ENCODE results near the gene FRMD4A. TPM values are rescaled to one million over a fixed set of nuclear protein-coding genes. Genes with fewer than 3 reads are reported as not detected.

Gene FRMD4A
- total and polyA plus RNA-seq, 2 of the 4 experiments (the other 2 are of a cell fraction), result 30.3 to 68.8 TPM

DNA sequence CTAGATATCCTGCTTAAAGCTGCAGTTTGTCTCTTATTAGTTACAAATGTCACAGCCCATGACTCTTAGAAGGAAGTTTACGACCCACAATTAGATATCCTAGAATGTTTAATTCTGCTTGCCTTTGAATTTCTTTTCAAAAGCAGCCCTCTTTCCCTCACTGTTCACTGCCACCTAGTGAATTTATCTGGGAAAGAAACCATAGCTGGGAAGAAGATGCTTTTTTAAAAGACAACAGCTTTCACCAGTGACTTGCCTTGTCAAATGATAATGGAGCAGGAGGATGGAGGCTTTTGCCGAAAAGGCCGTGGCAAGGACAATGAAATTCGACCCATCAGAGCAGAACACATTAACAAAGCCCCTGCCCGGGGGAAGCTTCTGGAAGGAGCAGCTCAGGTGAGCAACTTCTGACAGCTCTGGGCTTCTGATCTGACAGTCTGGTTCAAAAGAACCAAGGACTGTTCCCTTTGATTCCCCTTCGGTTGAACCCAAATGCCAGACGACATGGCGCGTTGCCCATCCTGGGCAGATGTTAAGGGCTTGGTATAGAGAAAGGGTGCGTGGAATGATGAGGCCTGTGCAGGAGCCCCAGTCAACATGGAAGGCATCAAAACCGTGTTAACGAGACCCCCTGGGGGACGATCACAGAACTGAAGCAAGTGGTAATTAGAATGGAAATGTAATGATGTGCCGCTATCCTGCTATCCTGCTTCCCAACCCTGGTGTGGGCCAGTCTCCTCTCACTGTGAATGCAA, 236.8 kb downstream of the FRMD4A start (continued):
- TF ChIP-seq, protein P1, sequence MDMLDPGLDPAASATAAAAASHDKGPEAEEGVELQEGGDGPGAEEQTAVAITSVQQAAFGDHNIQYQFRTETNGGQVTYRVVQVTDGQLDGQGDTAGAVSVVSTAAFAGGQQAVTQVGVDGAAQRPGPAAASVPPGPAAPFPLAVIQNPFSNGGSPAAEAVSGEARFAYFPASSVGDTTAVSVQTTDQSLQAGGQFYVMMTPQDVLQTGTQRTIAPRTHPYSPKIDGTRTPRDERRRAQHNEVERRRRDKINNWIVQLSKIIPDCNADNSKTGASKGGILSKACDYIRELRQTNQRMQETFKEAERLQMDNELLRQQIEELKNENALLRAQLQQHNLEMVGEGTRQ (IDR thresholded peaks at IDR 0.05; ENCODE audit: low read depth, low read length), result no peak

DNA sequence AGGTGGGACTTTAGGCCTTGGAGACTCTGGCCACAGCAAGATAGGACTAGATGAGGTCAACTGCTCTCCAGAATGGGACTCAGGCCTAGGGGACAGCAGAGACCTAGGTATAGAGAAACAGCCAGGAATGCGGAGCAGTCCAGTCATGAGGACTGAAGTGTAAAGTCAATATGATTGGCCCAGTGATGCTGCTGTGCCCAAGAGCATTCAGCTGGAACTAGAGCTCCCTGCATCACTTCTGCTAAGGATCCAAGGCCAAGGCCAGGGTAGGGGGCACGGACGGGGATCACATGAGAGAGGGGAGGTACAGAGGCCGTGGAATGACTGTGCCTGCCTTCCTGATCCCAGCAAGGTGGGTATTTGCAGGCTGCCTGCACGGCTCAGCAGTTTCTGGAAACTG, 237.9 kb downstream of the FRMD4A start:
- H4K20me1 ChIP-seq (ENCODE audit: insufficient read depth, low read length), result no peaks in the 10 kb centered on the region
- BruUV-seq (replicated peaks), result no TSS peak
- 88% methylated on average over 1 of the region's 5 CpGs; no CpG with 5 or more reads in 1 of the 2 experiments for WGBS, 2 experiments (ENCODE audit: extremely low coverage in 2 of 2, insufficient read length in 1 of 2)
- H2BK5ac ChIP-seq (ENCODE audit: low read depth, low read length, poor library complexity, severe bottlenecking), result no peak overlapping the region
- H4K8ac ChIP-seq (ENCODE audit: low read depth in 2 of 2, low read length in 2 of 2), result no peak overlapping the region
- no peaks in the 10 kb centered on the region for H3K36me3 ChIP-seq (ENCODE audit: control insufficient read depth, insufficient read depth, low read length)
- no peak overlapping the region for H3K56ac ChIP-seq (ENCODE audit: extremely low read depth, insufficient read depth, low read length)
- H3K14ac ChIP-seq (replicated peaks; ENCODE audit: low read depth, low read length), result no peak overlapping the region
- no peak overlapping the region for H2AK9ac ChIP-seq (replicated peaks; ENCODE audit: low read depth, low read length, poor library complexity)
- H4K5ac ChIP-seq (ENCODE audit: low read depth, low read length), result no peak overlapping the region
- CTCF ChIA-PET, result interaction anchor here (1.6 kb wide), 1 partner anchor 305 kb away, joined by 4 read pairs; no protein-coding TSS in a partner anchor
- no peak overlapping the region for H3K27ac ChIP-seq (ENCODE audit: insufficient read depth, low read length)
- dilution Hi-C loops (cut with HindIII; ENCODE audit: low sequenced_read_pairs, unreplicated experiment) (no loop called here), in situ Hi-C loops (cut with MboI; ENCODE audit: low sequenced_read_pairs) (loop anchor here (5.0 to 25.0 kb wide), 2 partner anchors 305 to 430 kb away; no protein-coding TSS in a partner anchor), intact Hi-C loops (cut with micrococcal nuclease) (loop anchor here (1.0 to 10.0 kb wide), 4 partner anchors 83 to 428 kb away; no protein-coding TSS in a partner anchor)
- H3K27me3 ChIP-seq (ENCODE audit: control insufficient read depth, insufficient read depth, low read length), result no peaks in the 10 kb centered on the region
- no peaks in the 10 kb centered on the region for H3K79me1 ChIP-seq (ENCODE audit: low read depth in 1 of 2, low read length in 2 of 2)
- H3K4me2 ChIP-seq (ENCODE audit: low read depth, low read length), result no peak overlapping the region
- ATAC-seq (ENCODE audit: low read depth) (no peak), DNase-seq (no peak)
- H3K18ac ChIP-seq (ENCODE audit: low read depth, low read length), result no peak overlapping the region
- H4K91ac ChIP-seq (ENCODE audit: insufficient read depth, low read depth, low read length), result no peak overlapping the region
- H2BK15ac ChIP-seq (ENCODE audit: low read depth, low read length), result no peak overlapping the region; the same call in 2 of the 3 replicates
- H3K9me3 ChIP-seq (ENCODE audit: control insufficient read depth, insufficient read depth, low read length), result no peaks in the 10 kb centered on the region
- 0 out of 2 replicates have a peak overlapping the region, but pooled peaks have one; percentile 20 for H2BK20ac ChIP-seq (ENCODE audit: low read depth, low read length)
- H3K9me1 ChIP-seq (ENCODE audit: insufficient read depth, low read length), result no peaks in the 10 kb centered on the region
- POLR2A ChIA-PET (ENCODE audit: unreplicated experiment), result no interaction called here
- TF ChIP-seq NFE2L2 (IDR thresholded peaks at IDR 0.05; ENCODE audit: low read depth, low read length), result no peak
- no peak for TF ChIP-seq BHLHE40 (IDR thresholded peaks at IDR 0.05; ENCODE audit: low read depth, low read length)
- TF ChIP-seq SMC3 (IDR thresholded peaks at IDR 0.05; ENCODE audit: low read depth, low read length), result no peak
- TF ChIP-seq CEBPB (IDR thresholded peaks at IDR 0.05; ENCODE audit: low read depth, low read length), result no peak
- TF ChIP-seq, protein P2, sequence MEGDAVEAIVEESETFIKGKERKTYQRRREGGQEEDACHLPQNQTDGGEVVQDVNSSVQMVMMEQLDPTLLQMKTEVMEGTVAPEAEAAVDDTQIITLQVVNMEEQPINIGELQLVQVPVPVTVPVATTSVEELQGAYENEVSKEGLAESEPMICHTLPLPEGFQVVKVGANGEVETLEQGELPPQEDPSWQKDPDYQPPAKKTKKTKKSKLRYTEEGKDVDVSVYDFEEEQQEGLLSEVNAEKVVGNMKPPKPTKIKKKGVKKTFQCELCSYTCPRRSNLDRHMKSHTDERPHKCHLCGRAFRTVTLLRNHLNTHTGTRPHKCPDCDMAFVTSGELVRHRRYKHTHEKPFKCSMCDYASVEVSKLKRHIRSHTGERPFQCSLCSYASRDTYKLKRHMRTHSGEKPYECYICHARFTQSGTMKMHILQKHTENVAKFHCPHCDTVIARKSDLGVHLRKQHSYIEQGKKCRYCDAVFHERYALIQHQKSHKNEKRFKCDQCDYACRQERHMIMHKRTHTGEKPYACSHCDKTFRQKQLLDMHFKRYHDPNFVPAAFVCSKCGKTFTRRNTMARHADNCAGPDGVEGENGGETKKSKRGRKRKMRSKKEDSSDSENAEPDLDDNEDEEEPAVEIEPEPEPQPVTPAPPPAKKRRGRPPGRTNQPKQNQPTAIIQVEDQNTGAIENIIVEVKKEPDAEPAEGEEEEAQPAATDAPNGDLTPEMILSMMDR (conservative IDR thresholded peaks at IDR 0.05; ENCODE audit: low read depth, low read length), result no peak
- TF ChIP-seq MAFK (IDR thresholded peaks at IDR 0.05; ENCODE audit: low read depth, low read length), result no peak
- TF ChIP-seq, protein P3, sequence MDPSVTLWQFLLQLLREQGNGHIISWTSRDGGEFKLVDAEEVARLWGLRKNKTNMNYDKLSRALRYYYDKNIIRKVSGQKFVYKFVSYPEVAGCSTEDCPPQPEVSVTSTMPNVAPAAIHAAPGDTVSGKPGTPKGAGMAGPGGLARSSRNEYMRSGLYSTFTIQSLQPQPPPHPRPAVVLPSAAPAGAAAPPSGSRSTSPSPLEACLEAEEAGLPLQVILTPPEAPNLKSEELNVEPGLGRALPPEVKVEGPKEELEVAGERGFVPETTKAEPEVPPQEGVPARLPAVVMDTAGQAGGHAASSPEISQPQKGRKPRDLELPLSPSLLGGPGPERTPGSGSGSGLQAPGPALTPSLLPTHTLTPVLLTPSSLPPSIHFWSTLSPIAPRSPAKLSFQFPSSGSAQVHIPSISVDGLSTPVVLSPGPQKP (IDR thresholded peaks at IDR 0.05; ENCODE audit: borderline replicate concordance, low read depth, low read length), result no peak
- TF ChIP-seq, protein P1 (IDR thresholded peaks at IDR 0.05; ENCODE audit: low read depth, low read length), result no peak
- no peak for TF ChIP-seq FOS (IDR thresholded peaks at IDR 0.05; ENCODE audit: low read depth, low read length)
- peak overlapping the region; percentile 27; the same call in 1 of the 2 replicates for H2AK5ac ChIP-seq (ENCODE audit: low read depth, low read length)
- no peak overlapping the region for H3K9ac ChIP-seq (ENCODE audit: low read depth, low read length)
- H2BK120ac ChIP-seq (ENCODE audit: low read depth, low read length), result peak overlapping the region; percentile 16
- H3K4me1 ChIP-seq (ENCODE audit: control insufficient read depth, insufficient read depth, low read length), result peaks cover 3% of the 10 kb centered on the region
- no peak overlapping the region for H3K4me3 ChIP-seq (ENCODE audit: insufficient read depth, low read depth, low read length)
- H3K23ac ChIP-seq (ENCODE audit: low read depth, low read length), result no peak overlapping the region
- peak overlapping the region; percentile 36; the same call in 1 of the 2 replicates for H3K4ac ChIP-seq (ENCODE audit: low read depth, low read length)
- H2AFZ ChIP-seq (replicated peaks; ENCODE audit: low read length, poor library complexity), result no peak overlapping the region

Measured in IMR-90 (cell line).